Ishikawa (cell line): ENCODE results near the gene UTP20.

Source experiments
- CEBPB ChIP-seq: IDR thresholded peaks from 2 replicates; pipeline ENCODE4 v1.6.1; 2012
- CREB1 ChIP-seq: IDR thresholded peaks from 2 replicates; pipeline ENCODE4 v1.6.1; 2012; ENCODE audit warnings: low read depth
- EGR1 ChIP-seq: IDR thresholded peaks from 2 replicates; pipeline ENCODE4 v1.6.1; 2012
- EP300 ChIP-seq: IDR thresholded peaks from 2 replicates; pipeline ENCODE4 v1.6.1; 2012; ENCODE audit warnings: borderline replicate concordance
- FOXM1 ChIP-seq: IDR thresholded peaks from 2 replicates; pipeline ENCODE4 v1.6.1; 2012; ENCODE audit warnings: low read depth, borderline replicate concordance
- NFIC ChIP-seq: IDR thresholded peaks from 2 replicates; pipeline ENCODE4 v1.6.1; 2012
- RAD21 ChIP-seq: IDR thresholded peaks from 2 replicates; pipeline ENCODE4 v1.6.1; 2012; ENCODE audit warnings: low read depth
- TAF1 ChIP-seq: IDR thresholded peaks from 2 replicates; pipeline ENCODE4 v1.6.1; 2012; ENCODE audit warnings: low read depth, mild to moderate bottlenecking
- TEAD4 ChIP-seq: IDR thresholded peaks from 2 replicates; pipeline ENCODE4 v1.6.1; 2012
- YY1 ChIP-seq: IDR thresholded peaks from 2 replicates; pipeline ENCODE4 v1.6.1; 2012; ENCODE audit warnings: low read depth
- ZBTB7A ChIP-seq: IDR thresholded peaks from 2 replicates; pipeline ENCODE4 v1.6.1; 2012; ENCODE audit warnings: low read depth
- TF ChIP-seq, protein P1 (sequence below): IDR thresholded peaks from 2 replicates; pipeline ENCODE4 v1.6.1; 2012
- TF ChIP-seq, protein P2 (sequence below): IDR thresholded peaks from 2 replicates; pipeline ENCODE4 v1.6.1; 2012; ENCODE audit warnings: low read depth, mild to moderate bottlenecking
- TF ChIP-seq, protein P3 (sequence below): IDR thresholded peaks from 2 replicates; pipeline ENCODE4 v1.6.1; 2012

DNA sequence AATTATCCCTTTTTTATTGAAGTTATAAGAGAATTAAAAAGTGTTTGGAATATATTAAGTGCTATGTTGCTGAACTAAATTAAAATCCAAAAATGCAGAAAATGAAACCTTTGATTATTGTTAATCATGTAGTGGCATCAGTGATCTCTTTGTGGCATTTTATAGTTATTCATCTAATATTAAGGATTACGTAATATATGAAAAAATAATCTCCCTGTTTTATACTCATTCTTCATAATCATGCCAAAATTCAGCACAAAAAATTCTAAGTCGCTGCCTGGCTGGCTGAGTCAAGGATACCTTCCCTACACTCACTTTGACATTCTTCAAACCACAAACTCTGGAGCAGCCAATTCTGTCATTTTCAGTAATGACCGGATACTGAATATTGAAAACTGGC, 64.0 kb downstream of the UTP20 start:
- no peak for TF ChIP-seq FOXM1
- TF ChIP-seq, protein P1, sequence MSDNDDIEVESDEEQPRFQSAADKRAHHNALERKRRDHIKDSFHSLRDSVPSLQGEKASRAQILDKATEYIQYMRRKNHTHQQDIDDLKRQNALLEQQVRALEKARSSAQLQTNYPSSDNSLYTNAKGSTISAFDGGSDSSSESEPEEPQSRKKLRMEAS: no peak
- TF ChIP-seq EP300: no peak
- no peak for TF ChIP-seq CREB1
- no peak for TF ChIP-seq TAF1
- no peak for TF ChIP-seq TEAD4
- no peak for TF ChIP-seq ZBTB7A
- TF ChIP-seq, protein P2, sequence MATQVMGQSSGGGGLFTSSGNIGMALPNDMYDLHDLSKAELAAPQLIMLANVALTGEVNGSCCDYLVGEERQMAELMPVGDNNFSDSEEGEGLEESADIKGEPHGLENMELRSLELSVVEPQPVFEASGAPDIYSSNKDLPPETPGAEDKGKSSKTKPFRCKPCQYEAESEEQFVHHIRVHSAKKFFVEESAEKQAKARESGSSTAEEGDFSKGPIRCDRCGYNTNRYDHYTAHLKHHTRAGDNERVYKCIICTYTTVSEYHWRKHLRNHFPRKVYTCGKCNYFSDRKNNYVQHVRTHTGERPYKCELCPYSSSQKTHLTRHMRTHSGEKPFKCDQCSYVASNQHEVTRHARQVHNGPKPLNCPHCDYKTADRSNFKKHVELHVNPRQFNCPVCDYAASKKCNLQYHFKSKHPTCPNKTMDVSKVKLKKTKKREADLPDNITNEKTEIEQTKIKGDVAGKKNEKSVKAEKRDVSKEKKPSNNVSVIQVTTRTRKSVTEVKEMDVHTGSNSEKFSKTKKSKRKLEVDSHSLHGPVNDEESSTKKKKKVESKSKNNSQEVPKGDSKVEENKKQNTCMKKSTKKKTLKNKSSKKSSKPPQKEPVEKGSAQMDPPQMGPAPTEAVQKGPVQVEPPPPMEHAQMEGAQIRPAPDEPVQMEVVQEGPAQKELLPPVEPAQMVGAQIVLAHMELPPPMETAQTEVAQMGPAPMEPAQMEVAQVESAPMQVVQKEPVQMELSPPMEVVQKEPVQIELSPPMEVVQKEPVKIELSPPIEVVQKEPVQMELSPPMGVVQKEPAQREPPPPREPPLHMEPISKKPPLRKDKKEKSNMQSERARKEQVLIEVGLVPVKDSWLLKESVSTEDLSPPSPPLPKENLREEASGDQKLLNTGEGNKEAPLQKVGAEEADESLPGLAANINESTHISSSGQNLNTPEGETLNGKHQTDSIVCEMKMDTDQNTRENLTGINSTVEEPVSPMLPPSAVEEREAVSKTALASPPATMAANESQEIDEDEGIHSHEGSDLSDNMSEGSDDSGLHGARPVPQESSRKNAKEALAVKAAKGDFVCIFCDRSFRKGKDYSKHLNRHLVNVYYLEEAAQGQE: no peak
- TF ChIP-seq RAD21: no peak
- no peak for TF ChIP-seq YY1
- no peak for TF ChIP-seq CEBPB
- TF ChIP-seq, protein P3, sequence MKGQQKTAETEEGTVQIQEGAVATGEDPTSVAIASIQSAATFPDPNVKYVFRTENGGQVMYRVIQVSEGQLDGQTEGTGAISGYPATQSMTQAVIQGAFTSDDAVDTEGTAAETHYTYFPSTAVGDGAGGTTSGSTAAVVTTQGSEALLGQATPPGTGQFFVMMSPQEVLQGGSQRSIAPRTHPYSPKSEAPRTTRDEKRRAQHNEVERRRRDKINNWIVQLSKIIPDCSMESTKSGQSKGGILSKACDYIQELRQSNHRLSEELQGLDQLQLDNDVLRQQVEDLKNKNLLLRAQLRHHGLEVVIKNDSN: no peak
- TF ChIP-seq EGR1: no peak
- TF ChIP-seq NFIC: no peak
